Progenitor cell of endocrine pancreas (in vitro differentiated cells): Measurements from ENCODE around the gene CLEC16A. TPM values are rescaled to one million over a fixed set of nuclear protein-coding genes. Genes with fewer than 3 reads are reported as not detected.

Source experiments
- DNase-seq: peaks from one replicate; pipeline ENCODE4 v3.0.0; 2021; ENCODE audit warnings: low spot score; ENCODE audit not compliant: unreplicated experiment
- H3K27ac Mint-ChIP-seq: 2 replicates; pipeline ENCODE4 v1.8.0; 2021; ENCODE audit warnings: mild to moderate bottlenecking, moderate library complexity, mixed read lengths
- H3K27me3 Mint-ChIP-seq: 2 replicates; pipeline ENCODE4 v1.8.0; 2021; ENCODE audit warnings: mixed read lengths
- H3K36me3 Mint-ChIP-seq: 2 replicates; pipeline ENCODE4 v1.8.0; 2022; ENCODE audit warnings: mixed read lengths; ENCODE audit not compliant: insufficient read depth
- H3K4me1 Mint-ChIP-seq: 2 replicates; pipeline ENCODE4 v1.8.0; 2021; ENCODE audit warnings: low read depth, mixed read lengths
- H3K4me3 Mint-ChIP-seq: 2 replicates; pipeline ENCODE4 v1.8.0; 2021; ENCODE audit warnings: low read depth, mild to moderate bottlenecking, moderate library complexity, mixed read lengths
- H3K9me3 Mint-ChIP-seq: 2 replicates; pipeline ENCODE4 v1.8.0; 2021; ENCODE audit warnings: low read depth, mixed read lengths
- total RNA-seq: library from RNA; stranded (reverse); gene quantifications from 2 replicates; pipeline ENCODE4 v1.2.1, GENCODE V29; 2021
- TF ChIP-seq, protein P1 (sequence below): fragments of 200-600 bp; sonication (generic); IDR thresholded peaks from one replicate; pipeline ENCODE4 v1.5.0; 2021; ENCODE audit warnings: antibody characterized with exemption, mild to moderate bottlenecking; ENCODE audit not compliant: unreplicated experiment

The CLEC16A gene
- total RNA-seq, 1 donor from 2014 or later = 34.3 TPM

DNA sequence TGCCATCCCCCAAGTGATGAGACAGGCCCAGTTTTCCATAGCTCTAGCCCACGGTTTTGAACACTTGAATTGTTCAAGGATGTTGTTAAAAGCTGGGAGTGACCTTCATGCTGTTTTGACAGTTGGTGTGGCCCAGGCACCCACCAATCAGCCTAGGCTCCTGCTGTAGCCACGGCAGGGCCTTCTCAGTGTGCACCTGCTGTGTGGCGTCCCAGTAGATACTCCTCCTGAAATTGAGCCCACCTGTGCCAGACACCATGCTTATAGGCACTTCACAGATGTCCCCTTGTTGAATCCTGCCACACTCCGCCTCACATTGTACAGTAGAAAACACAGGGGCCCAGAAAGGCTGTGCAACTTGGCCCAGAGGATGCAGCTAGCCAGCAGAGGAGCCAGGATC, 225.3 kb downstream of the CLEC16A start:
- no peak overlapping the region for H3K4me3 Mint-ChIP-seq
- peaks cover 6% of the 10 kb centered on the region for H3K36me3 Mint-ChIP-seq
- no peak overlapping the region for H3K27ac Mint-ChIP-seq
- TF ChIP-seq, protein P1, sequence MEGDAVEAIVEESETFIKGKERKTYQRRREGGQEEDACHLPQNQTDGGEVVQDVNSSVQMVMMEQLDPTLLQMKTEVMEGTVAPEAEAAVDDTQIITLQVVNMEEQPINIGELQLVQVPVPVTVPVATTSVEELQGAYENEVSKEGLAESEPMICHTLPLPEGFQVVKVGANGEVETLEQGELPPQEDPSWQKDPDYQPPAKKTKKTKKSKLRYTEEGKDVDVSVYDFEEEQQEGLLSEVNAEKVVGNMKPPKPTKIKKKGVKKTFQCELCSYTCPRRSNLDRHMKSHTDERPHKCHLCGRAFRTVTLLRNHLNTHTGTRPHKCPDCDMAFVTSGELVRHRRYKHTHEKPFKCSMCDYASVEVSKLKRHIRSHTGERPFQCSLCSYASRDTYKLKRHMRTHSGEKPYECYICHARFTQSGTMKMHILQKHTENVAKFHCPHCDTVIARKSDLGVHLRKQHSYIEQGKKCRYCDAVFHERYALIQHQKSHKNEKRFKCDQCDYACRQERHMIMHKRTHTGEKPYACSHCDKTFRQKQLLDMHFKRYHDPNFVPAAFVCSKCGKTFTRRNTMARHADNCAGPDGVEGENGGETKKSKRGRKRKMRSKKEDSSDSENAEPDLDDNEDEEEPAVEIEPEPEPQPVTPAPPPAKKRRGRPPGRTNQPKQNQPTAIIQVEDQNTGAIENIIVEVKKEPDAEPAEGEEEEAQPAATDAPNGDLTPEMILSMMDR = no peak
- no peaks in the 10 kb centered on the region for H3K9me3 Mint-ChIP-seq
- no peak for DNase-seq
- H3K27me3 Mint-ChIP-seq = no peaks in the 10 kb centered on the region
- H3K4me1 Mint-ChIP-seq = peaks cover 1% of the 10 kb centered on the region

- no peak for DNase-seq
- Mint-ChIP-seq H3K4me3 (no peak overlapping the region), H3K27ac (no peak overlapping the region), H3K36me3 (peaks cover 8% of the 10 kb centered on the region), H3K4me1 (no peaks in the 10 kb centered on the region), H3K9me3 (no peaks in the 10 kb centered on the region), H3K27me3 (no peaks in the 10 kb centered on the region)
- TF ChIP-seq, protein P1 = no peak
Measured at GRCh38 chr16:11170201-11170600, 225.8 kb downstream of the CLEC16A start.

- Mint-ChIP-seq H3K27ac (no peak overlapping the region), H3K4me1 (no peaks in the 10 kb centered on the region), H3K4me3 (no peak overlapping the region), H3K9me3 (no peaks in the 10 kb centered on the region), H3K36me3 (peaks cover 9% of the 10 kb centered on the region), H3K27me3 (no peaks in the 10 kb centered on the region)
- TF ChIP-seq, protein P1 = no peak
- no peak for DNase-seq
Measured at GRCh38 chr16:11170696-11171447, 226.5 kb downstream of the CLEC16A start.

GRCh38 chr16:11171448-11171709, 227.0 kb downstream of the CLEC16A start:
- peaks cover 9% of the 10 kb centered on the region for H3K36me3 Mint-ChIP-seq
- DNase-seq = no peak
- no peaks in the 10 kb centered on the region for H3K27me3 Mint-ChIP-seq
- no peak overlapping the region for H3K4me3 Mint-ChIP-seq
- TF ChIP-seq, protein P1 = no peak
- H3K4me1 Mint-ChIP-seq = no peaks in the 10 kb centered on the region
- H3K9me3 Mint-ChIP-seq = no peaks in the 10 kb centered on the region
- no peak overlapping the region for H3K27ac Mint-ChIP-seq

DNA sequence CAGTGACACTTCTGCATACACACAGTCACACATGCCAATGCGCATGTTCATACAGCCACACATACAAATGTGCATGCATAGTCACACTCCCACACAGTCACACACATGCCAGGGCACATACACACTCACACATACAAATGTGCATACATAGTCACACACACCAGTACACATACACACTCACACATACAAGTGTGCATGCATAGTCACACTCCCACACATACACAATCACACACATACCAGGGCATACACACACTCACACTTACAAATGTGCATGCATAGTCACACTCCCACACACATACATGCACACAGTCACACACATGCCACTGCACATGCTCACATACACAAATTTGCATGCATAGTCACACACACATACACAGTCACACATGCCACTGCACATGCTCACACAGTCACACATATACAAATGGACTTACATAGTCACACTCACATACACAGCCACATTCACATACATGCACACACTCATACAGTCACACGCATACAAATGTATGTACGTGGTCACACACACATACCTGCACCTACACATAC, 227.5 kb downstream of the CLEC16A start:
- Mint-ChIP-seq H3K27me3 (no peaks in the 10 kb centered on the region), H3K36me3 (peaks cover 9% of the 10 kb centered on the region), H3K9me3 (no peaks in the 10 kb centered on the region), H3K27ac (no peak overlapping the region), H3K4me1 (no peaks in the 10 kb centered on the region), H3K4me3 (no peak overlapping the region)
- TF ChIP-seq, protein P1 = no peak
- DNase-seq = no peak
